Stimulated activated CD8-positive, alpha-beta memory T cell treated with anti-CD3 and anti-CD28 coated beads, Interleukin-7, amount 100 ng/mL, for 4 hours (primary cell): Measurements from ENCODE around the gene LXN.

Experiments
- DNase-seq, 2 donors: peaks; one replicate each; pipeline ENCODE4 v3.0.0-alpha.2; 2020; ENCODE audit warnings: low read depth in 2 of 2

LXN gene

GRCh38 chr3:158671821-158672214, 630 bp downstream of the LXN start:
- no peak for DNase-seq

- no peak for DNase-seq
Observed at GRCh38 chr3:158668506-158668905, 3.9 kb downstream of the LXN start.

DNA sequence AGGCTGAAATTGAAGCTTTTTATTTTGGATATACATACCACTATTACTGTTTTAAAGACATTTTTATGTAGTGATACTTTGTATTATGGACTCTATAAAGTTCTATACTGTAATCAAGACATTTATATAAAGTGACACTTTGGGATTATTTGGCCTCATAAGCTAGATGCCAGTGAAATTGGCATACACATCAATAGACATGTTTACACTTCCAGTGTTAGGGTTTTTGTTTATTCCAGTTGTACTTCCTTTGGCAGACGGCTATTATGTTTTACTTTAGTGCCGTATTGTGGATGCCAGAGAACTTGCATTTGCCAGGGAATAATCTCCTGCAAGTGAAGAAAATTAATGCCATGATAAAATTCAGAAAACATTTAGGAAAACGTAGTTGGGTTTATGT, 6.0 kb downstream of the LXN start:
- DNase-seq = no peak

- no peak for DNase-seq
Observed at GRCh38 chr3:158663832-158664231, 8.6 kb downstream of the LXN start.

- DNase-seq = no peak
Observed at GRCh38 chr3:158663246-158663645, 9.2 kb downstream of the LXN start.

GRCh38 chr3:158660711-158661110, 11.7 kb downstream of the LXN start:
- DNase-seq = no peak

DNA sequence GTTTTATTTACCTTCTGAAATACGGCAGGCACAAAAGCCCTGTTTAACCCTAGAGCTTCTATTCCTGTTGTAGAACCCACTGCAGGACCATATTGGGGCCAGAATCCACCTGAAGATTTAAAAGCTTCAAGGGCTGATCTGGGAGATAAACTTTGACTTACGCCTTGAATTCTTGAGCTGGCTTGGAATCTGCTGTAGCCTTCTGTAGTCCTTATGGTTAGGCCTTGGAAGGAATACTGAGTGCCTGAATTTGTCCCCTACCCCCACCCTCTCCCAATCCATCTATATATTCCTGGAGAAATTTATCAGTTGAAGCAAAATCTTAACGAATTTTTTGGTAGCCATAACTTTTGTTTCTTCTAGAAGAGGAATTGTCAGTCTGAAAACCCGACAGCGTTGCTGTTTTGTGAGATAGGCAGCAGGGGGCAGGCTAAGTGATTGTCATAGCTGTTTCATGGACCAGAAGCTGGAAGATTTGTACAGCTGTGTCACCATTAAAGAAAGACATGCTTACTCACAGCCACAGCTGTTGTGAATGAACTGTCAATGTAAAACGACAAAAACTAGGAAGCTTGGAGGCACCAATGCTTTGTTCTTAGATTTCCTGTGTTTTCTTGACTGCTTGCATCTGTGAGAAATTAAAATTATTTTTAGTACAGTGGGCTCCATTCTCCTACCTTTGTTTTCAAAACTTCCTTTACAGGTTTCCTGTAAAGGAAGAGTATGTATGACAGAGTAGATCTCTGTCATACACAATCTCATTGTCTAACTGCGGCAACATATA, 12.8 kb downstream of the LXN start:
- peak in 1 of 2 donors; percentile 24 for DNase-seq

- DNase-seq = no peak
Observed at GRCh38 chr3:158658889-158659288, 13.6 kb downstream of the LXN start.

DNA sequence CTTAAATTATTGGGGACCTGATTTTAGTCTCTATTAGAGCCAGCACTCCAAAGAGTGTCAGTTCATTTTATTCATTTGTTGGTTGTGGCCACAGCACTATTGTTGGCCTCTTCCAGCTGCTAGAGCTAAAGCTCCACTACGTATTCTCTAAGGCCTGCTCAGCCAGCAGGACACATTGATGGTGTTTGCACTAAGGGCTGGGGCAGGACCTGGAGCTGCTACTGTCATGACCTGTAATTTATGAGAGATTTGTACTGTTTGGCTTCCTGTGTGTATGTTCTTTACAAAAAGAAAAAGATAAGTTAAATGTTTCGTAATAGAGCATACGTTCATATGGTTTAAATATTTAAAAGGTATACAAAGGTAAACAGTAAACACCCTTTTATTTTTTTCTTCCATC, 20.0 kb downstream of the LXN start:
- DNase-seq = no peak

- no peak for DNase-seq
Observed at GRCh38 chr3:158651192-158651591, 21.3 kb downstream of the LXN start.

DNA sequence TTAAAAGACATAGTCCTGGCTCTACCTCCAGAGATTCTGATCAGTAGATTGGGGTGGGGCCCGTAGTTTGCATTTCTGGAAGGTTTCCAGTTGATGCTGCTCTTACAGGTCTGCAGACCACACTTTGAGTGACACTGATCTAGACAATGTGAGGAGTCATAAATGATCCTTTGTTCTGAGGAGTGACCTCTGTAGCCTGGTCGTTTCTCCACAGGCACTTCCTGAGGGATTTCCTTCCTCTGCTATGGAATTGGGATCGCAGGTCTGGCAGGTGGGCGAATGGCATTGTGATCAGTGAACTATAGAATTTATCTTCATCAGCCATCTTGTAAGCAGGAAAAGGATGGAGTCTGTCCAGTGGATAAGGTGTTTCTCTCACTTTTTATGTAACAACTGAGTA, 22.7 kb downstream of the LXN start:
- DNase-seq = no peak

DNA sequence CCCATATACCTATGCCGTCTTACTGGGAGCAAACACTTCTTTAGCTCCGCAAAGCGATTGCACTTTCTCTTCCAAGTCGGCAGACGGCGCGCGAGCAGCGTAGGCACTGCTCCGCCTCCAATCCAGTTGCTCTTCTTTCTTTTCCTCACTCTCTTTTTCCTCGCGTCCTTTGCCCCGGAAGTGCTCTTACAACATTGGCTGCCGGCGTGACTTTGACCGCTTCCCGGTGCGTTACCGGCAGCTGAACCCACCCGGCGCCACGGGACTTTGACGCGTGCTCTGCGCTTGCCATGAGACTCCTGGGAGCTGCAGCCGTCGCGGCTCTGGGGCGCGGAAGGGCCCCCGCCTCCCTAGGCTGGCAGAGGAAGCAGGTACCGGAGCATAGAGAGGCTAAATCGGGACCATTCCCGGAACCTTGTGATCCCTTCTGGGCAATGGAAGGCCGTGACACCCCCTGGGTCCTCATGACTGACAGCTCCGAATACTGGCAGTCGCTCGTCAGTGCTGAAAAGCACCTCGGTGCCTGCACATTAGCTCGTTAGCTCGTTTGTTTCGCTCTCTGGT, 28.0 kb downstream of the LXN start, which contains the start of gene GFM1:
Gene GFM1, plus strand, starts transcription at position 183 of the 564 bp plus-strand sequence. Its CDS starts 108 bp downstream, at position 291.
- DNase-seq = peak; percentile 83 to 85

DNA sequence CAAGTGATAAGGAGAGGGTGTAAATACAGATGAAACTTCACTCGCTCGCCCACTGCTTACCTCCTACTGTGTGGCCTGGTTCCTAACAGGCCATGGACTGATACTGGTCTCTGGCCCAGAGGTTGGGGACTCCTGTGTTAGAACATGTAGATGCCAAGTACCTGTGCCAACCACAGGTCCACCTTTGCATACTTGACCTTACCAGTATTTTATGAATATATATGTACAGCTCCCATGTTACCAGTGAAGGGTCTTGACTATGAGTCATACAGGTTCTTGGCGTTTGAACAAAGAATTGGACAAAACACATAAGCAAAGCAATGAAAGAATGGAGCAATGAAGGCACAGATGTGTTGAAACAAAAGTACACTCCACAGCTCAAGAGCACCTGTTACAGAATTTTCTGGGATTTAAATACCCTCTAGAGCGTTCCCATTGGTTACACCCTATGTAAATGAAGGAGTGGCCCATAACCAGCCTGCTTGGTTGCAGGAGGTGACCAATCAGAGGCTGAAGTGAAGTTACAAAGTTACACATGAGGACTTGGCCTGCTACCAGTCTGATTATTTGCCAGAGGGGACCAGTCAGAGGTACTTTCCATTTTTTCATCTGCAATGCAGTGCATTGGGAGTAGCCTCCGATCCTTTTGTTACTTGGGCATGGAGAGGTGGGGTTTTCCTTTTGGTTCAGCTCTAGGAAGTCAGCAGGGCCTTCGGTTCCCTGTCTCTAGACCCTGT, 29.8 kb downstream of the LXN start:
- no peak for DNase-seq

GRCh38 chr3:158642005-158642404, 30.4 kb downstream of the LXN start:
- DNase-seq = no peak

- DNase-seq = no peak
Observed at GRCh38 chr3:158640646-158641045, 31.8 kb downstream of the LXN start.

- DNase-seq = no peak
Observed at GRCh38 chr3:158631981-158632380, 40.5 kb downstream of the LXN start.

GRCh38 chr3:158625881-158626280, 46.6 kb downstream of the LXN start:
- DNase-seq = no peak

GRCh38 chr3:158617982-158618875, 54.2 kb downstream of the LXN start:
- DNase-seq = no peak
